Measurements from ENCODE around the gene WDR18. TPM values are rescaled to one million over a fixed set of nuclear protein-coding genes. Genes with fewer than 3 reads are reported as not detected.

Gene WDR18
- total and polyA plus RNA-seq, 2 experiments from 2014 or later, result 155 to 157 TPM

DNA sequence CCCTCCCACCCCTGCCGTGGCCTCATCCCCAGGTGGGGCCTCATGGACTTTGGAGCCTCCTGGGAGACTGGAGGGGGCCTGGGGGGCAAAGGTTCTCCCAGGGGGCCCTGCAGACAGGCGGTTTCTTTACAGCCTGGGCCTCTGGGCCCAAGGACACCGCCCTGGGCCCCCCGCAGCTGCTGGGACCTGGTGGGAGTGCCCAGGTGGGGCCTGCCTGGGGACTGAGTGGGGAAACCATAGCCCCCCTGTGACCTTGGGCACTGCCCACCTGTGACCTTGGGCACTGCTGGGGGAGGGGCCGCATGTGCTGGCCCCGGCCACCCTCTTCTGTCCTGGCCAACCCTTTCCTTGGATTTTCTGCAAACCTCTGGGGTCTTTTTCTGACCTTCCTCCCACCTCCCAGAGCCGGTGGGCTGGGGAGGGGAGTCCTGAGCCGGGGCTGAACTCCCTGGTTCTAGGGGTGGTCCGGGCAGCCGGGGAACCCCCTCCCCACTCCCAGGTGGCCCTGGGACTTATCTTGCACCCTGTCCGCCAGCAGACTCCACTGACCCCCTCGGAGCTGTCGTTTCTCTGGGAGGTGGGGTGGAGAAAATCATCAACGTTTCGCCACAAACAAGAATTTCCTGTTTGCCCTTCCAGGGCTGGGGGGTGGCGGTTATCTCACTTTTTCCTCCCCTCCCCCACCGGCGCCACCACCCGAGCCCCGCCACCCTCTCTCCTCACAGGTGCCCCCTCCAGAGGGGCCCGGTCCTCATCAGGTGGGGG lies 31.3 kb upstream of the WDR18 start:
- no peak overlapping the region for H2AFZ ChIP-seq
- TF ChIP-seq ZNF331 (CRISPR knock-in tag; IDR thresholded peaks at IDR 0.05; ENCODE audit: low read depth) (no peak), STAT1 (IDR thresholded peaks at IDR 0.05; ENCODE audit: unreplicated experiment) (no peak), POLR2AphosphoS5 (IDR thresholded peaks at IDR 0.05; ENCODE audit: low read depth) (no peak), CREB1 (CRISPR knock-in tag; IDR thresholded peaks at IDR 0.05; ENCODE audit: low read depth) (no peak), EZH2 (IDR thresholded peaks at IDR 0.05; ENCODE audit: low read depth, unreplicated experiment) (no peak), EZH2phosphoT487 (IDR thresholded peaks at IDR 0.05; ENCODE audit: unreplicated experiment) (no peak), JUNB (IDR thresholded peaks at IDR 0.05; ENCODE audit: unreplicated experiment) (no peak), ZNF114 (CRISPR knock-in tag; IDR thresholded peaks at IDR 0.05) (no peak), NANOG (IDR thresholded peaks at IDR 0.05; ENCODE audit: borderline replicate concordance) (no peak)
- TF ChIP-seq, protein P1, sequence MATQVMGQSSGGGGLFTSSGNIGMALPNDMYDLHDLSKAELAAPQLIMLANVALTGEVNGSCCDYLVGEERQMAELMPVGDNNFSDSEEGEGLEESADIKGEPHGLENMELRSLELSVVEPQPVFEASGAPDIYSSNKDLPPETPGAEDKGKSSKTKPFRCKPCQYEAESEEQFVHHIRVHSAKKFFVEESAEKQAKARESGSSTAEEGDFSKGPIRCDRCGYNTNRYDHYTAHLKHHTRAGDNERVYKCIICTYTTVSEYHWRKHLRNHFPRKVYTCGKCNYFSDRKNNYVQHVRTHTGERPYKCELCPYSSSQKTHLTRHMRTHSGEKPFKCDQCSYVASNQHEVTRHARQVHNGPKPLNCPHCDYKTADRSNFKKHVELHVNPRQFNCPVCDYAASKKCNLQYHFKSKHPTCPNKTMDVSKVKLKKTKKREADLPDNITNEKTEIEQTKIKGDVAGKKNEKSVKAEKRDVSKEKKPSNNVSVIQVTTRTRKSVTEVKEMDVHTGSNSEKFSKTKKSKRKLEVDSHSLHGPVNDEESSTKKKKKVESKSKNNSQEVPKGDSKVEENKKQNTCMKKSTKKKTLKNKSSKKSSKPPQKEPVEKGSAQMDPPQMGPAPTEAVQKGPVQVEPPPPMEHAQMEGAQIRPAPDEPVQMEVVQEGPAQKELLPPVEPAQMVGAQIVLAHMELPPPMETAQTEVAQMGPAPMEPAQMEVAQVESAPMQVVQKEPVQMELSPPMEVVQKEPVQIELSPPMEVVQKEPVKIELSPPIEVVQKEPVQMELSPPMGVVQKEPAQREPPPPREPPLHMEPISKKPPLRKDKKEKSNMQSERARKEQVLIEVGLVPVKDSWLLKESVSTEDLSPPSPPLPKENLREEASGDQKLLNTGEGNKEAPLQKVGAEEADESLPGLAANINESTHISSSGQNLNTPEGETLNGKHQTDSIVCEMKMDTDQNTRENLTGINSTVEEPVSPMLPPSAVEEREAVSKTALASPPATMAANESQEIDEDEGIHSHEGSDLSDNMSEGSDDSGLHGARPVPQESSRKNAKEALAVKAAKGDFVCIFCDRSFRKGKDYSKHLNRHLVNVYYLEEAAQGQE (IDR thresholded peaks at IDR 0.05; ENCODE audit: unreplicated experiment), result no peak
- TF ChIP-seq, protein P2, sequence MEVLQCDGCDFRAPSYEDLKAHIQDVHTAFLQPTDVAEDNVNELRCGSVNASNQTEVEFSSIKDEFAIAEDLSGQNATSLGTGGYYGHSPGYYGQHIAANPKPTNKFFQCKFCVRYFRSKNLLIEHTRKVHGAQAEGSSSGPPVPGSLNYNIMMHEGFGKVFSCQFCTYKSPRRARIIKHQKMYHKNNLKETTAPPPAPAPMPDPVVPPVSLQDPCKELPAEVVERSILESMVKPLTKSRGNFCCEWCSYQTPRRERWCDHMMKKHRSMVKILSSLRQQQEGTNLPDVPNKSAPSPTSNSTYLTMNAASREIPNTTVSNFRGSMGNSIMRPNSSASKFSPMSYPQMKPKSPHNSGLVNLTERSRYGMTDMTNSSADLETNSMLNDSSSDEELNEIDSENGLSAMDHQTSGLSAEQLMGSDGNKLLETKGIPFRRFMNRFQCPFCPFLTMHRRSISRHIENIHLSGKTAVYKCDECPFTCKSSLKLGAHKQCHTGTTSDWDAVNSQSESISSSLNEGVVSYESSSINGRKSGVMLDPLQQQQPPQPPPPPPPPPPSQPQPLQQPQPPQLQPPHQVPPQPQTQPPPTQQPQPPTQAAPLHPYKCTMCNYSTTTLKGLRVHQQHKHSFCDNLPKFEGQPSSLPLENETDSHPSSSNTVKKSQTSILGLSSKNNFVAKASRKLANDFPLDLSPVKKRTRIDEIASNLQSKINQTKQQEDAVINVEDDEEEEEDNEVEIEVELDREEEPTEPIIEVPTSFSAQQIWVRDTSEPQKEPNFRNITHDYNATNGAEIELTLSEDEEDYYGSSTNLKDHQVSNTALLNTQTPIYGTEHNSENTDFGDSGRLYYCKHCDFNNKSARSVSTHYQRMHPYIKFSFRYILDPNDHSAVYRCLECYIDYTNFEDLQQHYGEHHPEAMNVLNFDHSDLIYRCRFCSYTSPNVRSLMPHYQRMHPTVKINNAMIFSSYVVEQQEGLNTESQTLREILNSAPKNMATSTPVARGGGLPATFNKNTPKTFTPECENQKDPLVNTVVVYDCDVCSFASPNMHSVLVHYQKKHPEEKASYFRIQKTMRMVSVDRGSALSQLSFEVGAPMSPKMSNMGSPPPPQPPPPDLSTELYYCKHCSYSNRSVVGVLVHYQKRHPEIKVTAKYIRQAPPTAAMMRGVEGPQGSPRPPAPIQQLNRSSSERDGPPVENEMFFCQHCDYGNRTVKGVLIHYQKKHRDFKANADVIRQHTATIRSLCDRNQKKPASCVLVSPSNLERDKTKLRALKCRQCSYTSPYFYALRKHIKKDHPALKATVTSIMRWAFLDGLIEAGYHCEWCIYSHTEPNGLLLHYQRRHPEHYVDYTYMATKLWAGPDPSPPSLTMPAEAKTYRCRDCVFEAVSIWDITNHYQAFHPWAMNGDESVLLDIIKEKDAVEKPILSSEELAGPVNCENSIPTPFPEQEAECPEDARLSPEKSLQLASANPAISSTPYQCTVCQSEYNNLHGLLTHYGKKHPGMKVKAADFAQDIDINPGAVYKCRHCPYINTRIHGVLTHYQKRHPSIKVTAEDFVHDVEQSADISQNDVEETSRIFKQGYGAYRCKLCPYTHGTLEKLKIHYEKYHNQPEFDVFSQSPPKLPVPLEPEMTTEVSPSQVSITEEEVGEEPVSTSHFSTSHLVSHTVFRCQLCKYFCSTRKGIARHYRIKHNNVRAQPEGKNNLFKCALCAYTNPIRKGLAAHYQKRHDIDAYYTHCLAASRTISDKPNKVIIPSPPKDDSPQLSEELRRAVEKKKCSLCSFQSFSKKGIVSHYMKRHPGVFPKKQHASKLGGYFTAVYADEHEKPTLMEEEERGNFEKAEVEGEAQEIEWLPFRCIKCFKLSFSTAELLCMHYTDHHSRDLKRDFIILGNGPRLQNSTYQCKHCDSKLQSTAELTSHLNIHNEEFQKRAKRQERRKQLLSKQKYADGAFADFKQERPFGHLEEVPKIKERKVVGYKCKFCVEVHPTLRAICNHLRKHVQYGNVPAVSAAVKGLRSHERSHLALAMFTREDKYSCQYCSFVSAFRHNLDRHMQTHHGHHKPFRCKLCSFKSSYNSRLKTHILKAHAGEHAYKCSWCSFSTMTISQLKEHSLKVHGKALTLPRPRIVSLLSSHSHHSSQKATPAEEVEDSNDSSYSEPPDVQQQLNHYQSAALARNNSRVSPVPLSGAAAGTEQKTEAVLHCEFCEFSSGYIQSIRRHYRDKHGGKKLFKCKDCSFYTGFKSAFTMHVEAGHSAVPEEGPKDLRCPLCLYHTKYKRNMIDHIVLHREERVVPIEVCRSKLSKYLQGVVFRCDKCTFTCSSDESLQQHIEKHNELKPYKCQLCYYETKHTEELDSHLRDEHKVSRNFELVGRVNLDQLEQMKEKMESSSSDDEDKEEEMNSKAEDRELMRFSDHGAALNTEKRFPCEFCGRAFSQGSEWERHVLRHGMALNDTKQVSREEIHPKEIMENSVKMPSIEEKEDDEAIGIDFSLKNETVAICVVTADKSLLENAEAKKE (CRISPR knock-in tag; IDR thresholded peaks at IDR 0.05), result no peak
- TF ChIP-seq, protein P3, sequence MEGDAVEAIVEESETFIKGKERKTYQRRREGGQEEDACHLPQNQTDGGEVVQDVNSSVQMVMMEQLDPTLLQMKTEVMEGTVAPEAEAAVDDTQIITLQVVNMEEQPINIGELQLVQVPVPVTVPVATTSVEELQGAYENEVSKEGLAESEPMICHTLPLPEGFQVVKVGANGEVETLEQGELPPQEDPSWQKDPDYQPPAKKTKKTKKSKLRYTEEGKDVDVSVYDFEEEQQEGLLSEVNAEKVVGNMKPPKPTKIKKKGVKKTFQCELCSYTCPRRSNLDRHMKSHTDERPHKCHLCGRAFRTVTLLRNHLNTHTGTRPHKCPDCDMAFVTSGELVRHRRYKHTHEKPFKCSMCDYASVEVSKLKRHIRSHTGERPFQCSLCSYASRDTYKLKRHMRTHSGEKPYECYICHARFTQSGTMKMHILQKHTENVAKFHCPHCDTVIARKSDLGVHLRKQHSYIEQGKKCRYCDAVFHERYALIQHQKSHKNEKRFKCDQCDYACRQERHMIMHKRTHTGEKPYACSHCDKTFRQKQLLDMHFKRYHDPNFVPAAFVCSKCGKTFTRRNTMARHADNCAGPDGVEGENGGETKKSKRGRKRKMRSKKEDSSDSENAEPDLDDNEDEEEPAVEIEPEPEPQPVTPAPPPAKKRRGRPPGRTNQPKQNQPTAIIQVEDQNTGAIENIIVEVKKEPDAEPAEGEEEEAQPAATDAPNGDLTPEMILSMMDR (conservative IDR thresholded peaks at IDR 0.05; ENCODE audit: low read depth in 2 of 2), result no peak
- TF ChIP-seq, protein P4, sequence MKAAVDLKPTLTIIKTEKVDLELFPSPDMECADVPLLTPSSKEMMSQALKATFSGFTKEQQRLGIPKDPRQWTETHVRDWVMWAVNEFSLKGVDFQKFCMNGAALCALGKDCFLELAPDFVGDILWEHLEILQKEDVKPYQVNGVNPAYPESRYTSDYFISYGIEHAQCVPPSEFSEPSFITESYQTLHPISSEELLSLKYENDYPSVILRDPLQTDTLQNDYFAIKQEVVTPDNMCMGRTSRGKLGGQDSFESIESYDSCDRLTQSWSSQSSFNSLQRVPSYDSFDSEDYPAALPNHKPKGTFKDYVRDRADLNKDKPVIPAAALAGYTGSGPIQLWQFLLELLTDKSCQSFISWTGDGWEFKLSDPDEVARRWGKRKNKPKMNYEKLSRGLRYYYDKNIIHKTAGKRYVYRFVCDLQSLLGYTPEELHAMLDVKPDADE (IDR thresholded peaks at IDR 0.05), result no peak
- peaks cover 45% of the 10 kb centered on the region for H3K79me2 ChIP-seq (replicated peaks; ENCODE audit: insufficient read depth)
- no peaks in the 10 kb centered on the region for H3K27me3 ChIP-seq (ENCODE audit: insufficient read depth)
- peaks cover 36% of the 10 kb centered on the region for H3K4me1 ChIP-seq (ENCODE audit: insufficient read depth)
- H3K36me3 ChIP-seq (ENCODE audit: insufficient read depth), result no peaks in the 10 kb centered on the region
- Mint-ChIP-seq H3K27me3 (ENCODE audit: insufficient read depth, low read depth, poor library complexity) (peaks cover 16% of the 10 kb centered on the region), H3K27ac (peak overlapping the region; percentile 70), H3K4me3 (peak overlapping the region; percentile 30; the same call in 1 of the 3 replicates), H3K36me3 (ENCODE audit: low read depth) (no peaks in the 10 kb centered on the region), H3K4me1 (peaks cover 18% of the 10 kb centered on the region; the same call in 2 of the 3 replicates), H3K9me3 (no peaks in the 10 kb centered on the region)
- peak overlapping the region; percentile 47 for H3K4me3 ChIP-seq
- peak overlapping the region; percentile 79 for H3K27ac ChIP-seq (ENCODE audit: low read depth)
- H4K20me1 ChIP-seq (replicated peaks; ENCODE audit: insufficient read depth), result no peaks in the 10 kb centered on the region; the same call in 1 of the 2 replicates
- H3K4me2 ChIP-seq, result peak overlapping the region; percentile 82
- H3F3A ChIP-seq (replicated peaks; ENCODE audit: low read depth), result peaks cover 17% of the 10 kb centered on the region; the same call in 1 of the 2 replicates
- ATAC-seq (peak; percentile 8; the same call in 2 of the 3 replicates), DNase-seq (ENCODE audit: low spot score) (peak; percentile 58)
- H3K9me2 ChIP-seq (ENCODE audit: insufficient read depth), result no peaks in the 10 kb centered on the region
